ENCODE data around the gene C1orf52. TPM values are rescaled to one million over a fixed set of nuclear protein-coding genes. Genes with fewer than 3 reads are reported as not detected.

The C1orf52 gene
- polyA plus RNA-seq, 1 donor: 36.7 TPM

Other genes with a start within 250 kb of the C1orf52 start
- 181 TPM for gene MCOLN3, start 211.2 kb downstream of the C1orf52 start, polyA plus RNA-seq
- 6.2 TPM for gene SYDE2, start 58.6 kb downstream of the C1orf52 start, polyA plus RNA-seq
- 27.0 TPM for gene BCL10, start 17.0 kb upstream of the C1orf52 start, polyA plus RNA-seq
- gene DDAH1, start 205.5 kb upstream of the C1orf52 start, polyA plus RNA-seq: 115 TPM